Activated T-cell treated with anti-CD3 and anti-CD28 coated beads, Interleukin-2, amount 50 U/mL, for 24 hours (primary cell): ENCODE data around the gene PRICKLE1.

Experiments used
- DNase-seq: peaks from one replicate; pipeline ENCODE4 v3.0.0-alpha.2; 2020
- H3K27ac Mint-ChIP-seq: 2 replicates; pipeline ENCODE4 v1.8.0; 2020; ENCODE audit warnings: mild to moderate bottlenecking, mixed read lengths
- H3K27me3 Mint-ChIP-seq: 2 replicates; pipeline ENCODE4 v1.8.0; 2020; ENCODE audit warnings: mixed read lengths
- H3K36me3 Mint-ChIP-seq: 2 replicates; pipeline ENCODE4 v1.8.0; 2020; ENCODE audit warnings: low read depth, mixed read lengths
- H3K4me1 Mint-ChIP-seq: 2 replicates; pipeline ENCODE4 v1.8.0; 2020; ENCODE audit warnings: low read depth, mixed read lengths
- H3K4me3 Mint-ChIP-seq: 2 replicates; pipeline ENCODE4 v1.8.0; 2020; ENCODE audit warnings: mild to moderate bottlenecking, moderate library complexity, mixed read lengths
- H3K9me3 Mint-ChIP-seq: 2 replicates; pipeline ENCODE4 v1.8.0; 2020; ENCODE audit warnings: mixed read lengths

Gene PRICKLE1

DNA sequence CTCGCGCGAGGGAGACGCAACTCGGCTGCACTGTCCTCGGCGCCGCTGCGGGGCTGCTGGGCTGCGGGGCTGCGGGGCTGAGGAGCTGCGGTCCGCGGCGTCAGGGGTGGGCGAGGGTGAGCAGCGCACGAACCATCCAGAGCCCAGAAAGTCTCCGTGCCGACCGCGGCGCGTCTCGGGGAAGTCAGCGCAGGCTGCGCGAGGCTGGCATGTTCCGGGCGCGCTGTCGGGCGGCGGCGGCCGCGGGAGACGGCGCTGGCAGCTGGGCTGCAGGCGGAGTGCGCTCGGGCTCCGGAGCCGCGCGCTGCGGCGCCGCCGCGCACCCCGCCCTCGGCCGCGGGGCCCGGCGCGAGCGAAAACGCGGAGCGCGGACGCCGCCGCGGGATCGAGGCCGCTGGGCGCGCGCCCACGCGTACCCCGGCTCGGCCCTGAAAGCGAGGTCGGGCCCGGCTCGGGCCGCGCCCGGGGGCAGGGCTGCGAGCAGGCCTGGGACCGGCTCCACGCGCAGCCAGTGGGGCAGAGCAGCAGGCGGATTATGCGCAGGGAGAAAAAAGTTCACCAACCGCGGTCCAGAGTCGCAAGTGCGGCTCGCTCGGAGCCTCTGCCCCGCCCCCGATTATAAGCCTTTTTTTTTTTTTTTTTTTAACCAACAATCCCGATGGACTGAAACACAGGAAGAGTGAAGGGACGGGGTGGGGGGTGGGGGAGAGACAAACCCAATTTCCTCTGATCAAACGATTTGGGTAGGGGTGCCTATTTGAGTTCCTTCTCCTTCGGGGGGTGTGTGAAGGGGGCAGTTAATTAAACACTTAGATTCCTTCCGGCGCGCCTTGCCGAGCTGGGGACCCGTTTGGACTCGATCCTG lies at the start of gene PRICKLE1:
TSS of gene PRICKLE1 (minus strand) at position 282 of the 865 bp plus-strand sequence. CDS start 117,230 bp downstream, outside the sequence.
- Mint-ChIP-seq H3K36me3 (no peaks in the 10 kb centered on the region), H3K4me3 (peak within 1 kb of the TSS; percentile 69), H3K27ac (no peak within 1 kb of the TSS), H3K4me1 (peaks cover 16% of the 10 kb centered on the region), H3K27me3 (peaks cover 79% of the 10 kb centered on the region), H3K9me3 (no peaks in the 10 kb centered on the region)
- peak; percentile 55 for DNase-seq

GRCh38 chr12:42638697-42639096 lies 49.2 kb upstream of the PRICKLE1 start:
- peaks cover 2% of the 10 kb centered on the region for H3K27me3 Mint-ChIP-seq
- H3K36me3 Mint-ChIP-seq = no peaks in the 10 kb centered on the region
- H3K4me1 Mint-ChIP-seq = no peaks in the 10 kb centered on the region
- peaks cover 2% of the 10 kb centered on the region for H3K9me3 Mint-ChIP-seq
- no peak for DNase-seq
- no peak overlapping the region for H3K4me3 Mint-ChIP-seq
- H3K27ac Mint-ChIP-seq = no peak overlapping the region

GRCh38 chr12:42638011-42638410 lies 48.5 kb upstream of the PRICKLE1 start:
- Mint-ChIP-seq H3K27ac (no peak overlapping the region), H3K27me3 (peaks cover 2% of the 10 kb centered on the region), H3K36me3 (no peaks in the 10 kb centered on the region), H3K4me1 (no peaks in the 10 kb centered on the region), H3K9me3 (peaks cover 2% of the 10 kb centered on the region), H3K4me3 (no peak overlapping the region)
- DNase-seq = no peak

- no peak overlapping the region for H3K27ac Mint-ChIP-seq
- H3K27me3 Mint-ChIP-seq = peaks cover 2% of the 10 kb centered on the region
- no peaks in the 10 kb centered on the region for H3K36me3 Mint-ChIP-seq
- no peak for DNase-seq
- H3K4me1 Mint-ChIP-seq = no peaks in the 10 kb centered on the region
- peaks cover 2% of the 10 kb centered on the region for H3K9me3 Mint-ChIP-seq
- no peak overlapping the region for H3K4me3 Mint-ChIP-seq
Observed at GRCh38 chr12:42636993-42637392, 47.4 kb upstream of the PRICKLE1 start.

DNA sequence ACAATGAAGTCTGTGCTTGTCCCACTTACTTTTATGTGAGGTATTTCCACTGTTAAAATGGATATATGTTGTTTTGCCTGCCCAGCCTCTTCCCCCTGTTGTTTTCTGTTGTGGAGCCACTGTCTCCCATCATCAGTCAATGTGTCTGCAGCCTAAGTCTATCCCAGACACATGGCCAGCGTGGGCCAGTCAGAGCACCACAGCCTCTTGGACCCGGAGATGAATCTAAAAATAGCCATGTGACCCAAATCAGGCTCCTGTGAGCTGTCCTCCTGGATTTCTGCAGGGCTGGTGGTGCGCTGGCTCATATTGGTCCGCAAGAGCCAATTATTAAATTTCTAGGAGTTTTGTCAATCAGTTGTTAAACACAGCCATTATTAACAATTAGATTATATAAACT lies 44.0 kb upstream of the PRICKLE1 start:
- Mint-ChIP-seq H3K4me3 (no peak overlapping the region), H3K36me3 (no peaks in the 10 kb centered on the region), H3K27me3 (no peaks in the 10 kb centered on the region), H3K4me1 (no peaks in the 10 kb centered on the region), H3K27ac (no peak overlapping the region), H3K9me3 (no peaks in the 10 kb centered on the region)
- no peak for DNase-seq

GRCh38 chr12:42631513-42631912 lies 42.0 kb upstream of the PRICKLE1 start:
- H3K27ac Mint-ChIP-seq = no peak overlapping the region
- no peaks in the 10 kb centered on the region for H3K27me3 Mint-ChIP-seq
- H3K4me1 Mint-ChIP-seq = no peaks in the 10 kb centered on the region
- H3K36me3 Mint-ChIP-seq = no peaks in the 10 kb centered on the region
- H3K4me3 Mint-ChIP-seq = no peak overlapping the region
- no peak for DNase-seq
- H3K9me3 Mint-ChIP-seq = no peaks in the 10 kb centered on the region

DNA sequence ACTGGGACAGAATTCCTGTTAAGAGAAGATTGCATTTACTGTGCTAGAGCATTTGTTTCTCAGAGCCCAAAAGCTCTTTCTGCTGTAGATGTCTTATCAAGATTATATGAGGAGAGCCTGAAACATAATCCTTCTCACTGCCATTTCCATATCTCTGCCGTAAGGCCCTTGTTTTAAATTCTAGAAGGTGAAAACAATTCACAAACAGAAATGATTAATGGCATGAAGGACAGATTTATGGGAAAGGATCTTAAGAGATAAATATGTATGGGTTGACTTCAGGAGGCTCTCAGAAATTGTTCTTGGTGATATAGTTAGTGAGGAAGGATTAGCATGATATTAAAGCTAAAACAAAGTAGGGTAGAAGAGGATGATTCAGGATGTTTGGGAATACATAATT lies 40.8 kb upstream of the PRICKLE1 start:
- H3K4me3 Mint-ChIP-seq = no peak overlapping the region
- DNase-seq = no peak
- no peaks in the 10 kb centered on the region for H3K27me3 Mint-ChIP-seq
- no peaks in the 10 kb centered on the region for H3K9me3 Mint-ChIP-seq
- H3K36me3 Mint-ChIP-seq = no peaks in the 10 kb centered on the region
- no peak overlapping the region for H3K27ac Mint-ChIP-seq
- no peaks in the 10 kb centered on the region for H3K4me1 Mint-ChIP-seq

DNA sequence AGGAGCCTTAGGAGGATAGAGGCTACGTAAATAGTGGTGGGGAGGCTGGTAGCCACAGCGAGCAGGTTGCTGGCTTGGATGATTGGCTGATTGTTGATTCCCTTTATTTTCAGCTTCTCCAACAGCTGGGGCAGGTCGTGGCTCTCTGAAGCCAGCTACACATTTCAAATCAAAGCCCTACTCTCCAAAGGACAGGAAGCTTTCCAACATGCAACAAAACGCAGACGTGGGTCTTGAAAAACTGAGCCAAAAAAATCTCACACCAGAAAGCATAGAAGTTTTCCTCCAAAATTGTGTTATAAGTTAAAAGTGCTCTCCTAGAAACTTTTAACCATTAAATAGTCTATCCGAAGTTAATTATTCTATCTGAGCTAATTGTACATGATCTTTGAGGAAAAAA lies 37.6 kb upstream of the PRICKLE1 start:
- no peaks in the 10 kb centered on the region for H3K4me1 Mint-ChIP-seq
- H3K9me3 Mint-ChIP-seq = no peaks in the 10 kb centered on the region
- no peak for DNase-seq
- no peak overlapping the region for H3K27ac Mint-ChIP-seq
- H3K36me3 Mint-ChIP-seq = no peaks in the 10 kb centered on the region
- no peaks in the 10 kb centered on the region for H3K27me3 Mint-ChIP-seq
- no peak overlapping the region for H3K4me3 Mint-ChIP-seq

- Mint-ChIP-seq H3K4me1 (no peaks in the 10 kb centered on the region), H3K4me3 (no peak overlapping the region), H3K9me3 (no peaks in the 10 kb centered on the region), H3K36me3 (no peaks in the 10 kb centered on the region), H3K27me3 (no peaks in the 10 kb centered on the region), H3K27ac (no peak overlapping the region)
- DNase-seq = no peak
Observed at GRCh38 chr12:42625611-42626010, 36.1 kb upstream of the PRICKLE1 start.

DNA sequence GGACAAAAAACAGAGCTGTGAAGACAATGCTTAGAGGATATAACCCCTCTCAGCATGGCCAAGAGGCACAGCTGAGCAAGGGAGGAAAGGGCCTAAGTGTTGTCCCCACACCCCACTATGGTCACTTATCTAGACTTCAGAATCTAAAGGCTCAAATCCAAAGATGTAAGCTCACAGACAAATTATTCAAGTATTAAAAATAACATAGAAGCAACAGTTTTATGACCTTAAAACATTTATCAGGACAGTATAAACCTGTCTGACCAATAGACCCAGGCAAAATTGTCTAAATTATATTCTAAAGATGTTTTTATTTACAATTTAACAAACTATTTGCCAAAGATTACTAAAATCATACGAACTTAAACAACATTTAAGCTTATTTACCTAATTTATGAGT lies 28.1 kb upstream of the PRICKLE1 start:
- no peaks in the 10 kb centered on the region for H3K4me1 Mint-ChIP-seq
- H3K27me3 Mint-ChIP-seq = peaks cover 4% of the 10 kb centered on the region
- peaks cover 23% of the 10 kb centered on the region for H3K9me3 Mint-ChIP-seq
- no peaks in the 10 kb centered on the region for H3K36me3 Mint-ChIP-seq
- DNase-seq = no peak
- H3K4me3 Mint-ChIP-seq = no peak overlapping the region
- no peak overlapping the region for H3K27ac Mint-ChIP-seq

GRCh38 chr12:42615006-42615405 lies 25.5 kb upstream of the PRICKLE1 start:
- Mint-ChIP-seq H3K27me3 (peaks cover 6% of the 10 kb centered on the region), H3K4me3 (no peak overlapping the region), H3K9me3 (peaks cover 23% of the 10 kb centered on the region), H3K27ac (no peak overlapping the region), H3K36me3 (no peaks in the 10 kb centered on the region), H3K4me1 (no peaks in the 10 kb centered on the region)
- DNase-seq = no peak

DNA sequence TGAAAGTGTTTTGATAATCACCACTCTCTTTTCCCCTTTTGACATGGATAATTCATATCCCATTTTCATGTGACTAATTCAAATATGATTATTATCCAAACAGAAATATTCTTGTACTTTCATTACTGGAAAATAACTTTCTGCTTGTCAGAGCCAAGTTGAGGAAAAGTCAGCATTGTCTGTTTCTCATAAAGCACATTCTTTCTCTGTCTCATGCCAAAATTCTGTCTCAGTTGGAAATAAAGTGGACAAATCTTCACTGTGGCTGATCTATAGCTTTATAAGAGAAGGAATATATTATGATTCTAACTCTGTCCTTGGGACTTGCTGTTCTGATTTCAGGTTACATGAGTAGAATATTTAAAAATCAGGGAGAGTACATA lies 22.7 kb upstream of the PRICKLE1 start:
- no peaks in the 10 kb centered on the region for H3K36me3 Mint-ChIP-seq
- no peaks in the 10 kb centered on the region for H3K4me1 Mint-ChIP-seq
- no peak for DNase-seq
- H3K27me3 Mint-ChIP-seq = peaks cover 10% of the 10 kb centered on the region
- no peak overlapping the region for H3K27ac Mint-ChIP-seq
- peaks cover 10% of the 10 kb centered on the region for H3K9me3 Mint-ChIP-seq
- H3K4me3 Mint-ChIP-seq = no peak overlapping the region

GRCh38 chr12:42611571-42612230 lies 22.2 kb upstream of the PRICKLE1 start:
- DNase-seq = no peak
- Mint-ChIP-seq H3K27me3 (peaks cover 10% of the 10 kb centered on the region), H3K4me3 (no peak overlapping the region), H3K27ac (no peak overlapping the region), H3K9me3 (peaks cover 10% of the 10 kb centered on the region), H3K36me3 (no peaks in the 10 kb centered on the region), H3K4me1 (no peaks in the 10 kb centered on the region)

DNA sequence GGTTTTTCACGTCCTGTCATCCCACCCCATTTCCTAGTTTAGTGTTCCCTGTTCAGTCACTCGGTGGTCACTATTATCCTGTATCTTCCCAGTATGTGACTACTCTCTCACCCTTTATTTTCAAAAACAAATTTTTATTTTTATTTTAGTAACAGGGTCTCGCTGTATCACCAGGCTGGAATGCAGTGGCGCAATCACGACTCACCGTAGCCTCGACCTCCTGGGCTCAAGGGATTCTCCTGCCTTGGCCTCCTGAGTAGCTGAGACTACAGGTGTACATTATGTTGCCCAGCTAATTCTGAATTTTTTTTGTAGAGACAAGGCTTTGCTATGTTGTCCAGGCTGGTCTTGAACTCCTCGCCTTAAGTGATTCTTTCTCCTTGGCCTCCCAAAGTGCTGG lies 20.1 kb upstream of the PRICKLE1 start:
- no peaks in the 10 kb centered on the region for H3K36me3 Mint-ChIP-seq
- no peak overlapping the region for H3K4me3 Mint-ChIP-seq
- DNase-seq = no peak
- H3K9me3 Mint-ChIP-seq = peaks cover 5% of the 10 kb centered on the region
- H3K27ac Mint-ChIP-seq = no peak overlapping the region
- no peaks in the 10 kb centered on the region for H3K4me1 Mint-ChIP-seq
- H3K27me3 Mint-ChIP-seq = peaks cover 10% of the 10 kb centered on the region

GRCh38 chr12:42608196-42608825 lies 18.8 kb upstream of the PRICKLE1 start:
- Mint-ChIP-seq H3K27ac (no peak overlapping the region), H3K9me3 (no peaks in the 10 kb centered on the region), H3K36me3 (no peaks in the 10 kb centered on the region), H3K27me3 (peaks cover 6% of the 10 kb centered on the region), H3K4me1 (no peaks in the 10 kb centered on the region), H3K4me3 (no peak overlapping the region)
- DNase-seq = no peak
